ENCODE measurements around the gene MOB1A.
"Not testable (repeated sequence)": the region's sequence is repeated elsewhere in the genome, so short reads cannot be mapped to it uniquely, and the experiment has no call there.

DNA sequence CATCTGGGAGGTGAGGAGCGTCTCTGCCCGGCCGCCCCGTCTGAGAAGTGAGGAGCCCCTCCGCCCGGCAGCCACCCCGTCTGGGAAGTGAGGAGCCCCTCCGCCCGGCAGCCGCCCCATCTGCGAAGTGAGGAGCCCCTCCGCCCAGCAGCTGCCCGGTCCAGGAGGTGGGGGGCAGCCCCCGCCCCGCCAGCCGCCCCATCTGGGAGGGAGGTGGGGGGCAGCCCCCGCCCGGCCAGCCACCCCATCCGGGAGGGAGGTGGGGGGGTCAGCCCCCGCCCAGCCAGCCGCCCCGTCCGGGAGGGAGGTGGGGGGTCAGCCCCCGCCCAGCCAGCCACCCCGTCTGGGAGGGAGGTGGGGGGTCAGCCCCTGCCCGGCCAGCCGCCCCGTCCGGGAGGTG is 54.7 kb downstream of the MOB1A start:
- TF ChIP-seq, protein P1, sequence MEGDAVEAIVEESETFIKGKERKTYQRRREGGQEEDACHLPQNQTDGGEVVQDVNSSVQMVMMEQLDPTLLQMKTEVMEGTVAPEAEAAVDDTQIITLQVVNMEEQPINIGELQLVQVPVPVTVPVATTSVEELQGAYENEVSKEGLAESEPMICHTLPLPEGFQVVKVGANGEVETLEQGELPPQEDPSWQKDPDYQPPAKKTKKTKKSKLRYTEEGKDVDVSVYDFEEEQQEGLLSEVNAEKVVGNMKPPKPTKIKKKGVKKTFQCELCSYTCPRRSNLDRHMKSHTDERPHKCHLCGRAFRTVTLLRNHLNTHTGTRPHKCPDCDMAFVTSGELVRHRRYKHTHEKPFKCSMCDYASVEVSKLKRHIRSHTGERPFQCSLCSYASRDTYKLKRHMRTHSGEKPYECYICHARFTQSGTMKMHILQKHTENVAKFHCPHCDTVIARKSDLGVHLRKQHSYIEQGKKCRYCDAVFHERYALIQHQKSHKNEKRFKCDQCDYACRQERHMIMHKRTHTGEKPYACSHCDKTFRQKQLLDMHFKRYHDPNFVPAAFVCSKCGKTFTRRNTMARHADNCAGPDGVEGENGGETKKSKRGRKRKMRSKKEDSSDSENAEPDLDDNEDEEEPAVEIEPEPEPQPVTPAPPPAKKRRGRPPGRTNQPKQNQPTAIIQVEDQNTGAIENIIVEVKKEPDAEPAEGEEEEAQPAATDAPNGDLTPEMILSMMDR (conservative IDR thresholded peaks at IDR 0.05; ENCODE audit: low read depth, low read length) = not testable (repeated sequence)
- TF ChIP-seq EZH2 (IDR thresholded peaks at IDR 0.05; ENCODE audit: borderline replicate concordance, low read depth, low read length, poor library complexity, severe bottlenecking) = not testable (repeated sequence)

All from A673 (cell line).